Esophagus muscularis mucosa (tissue), 4 donors: ENCODE results near the gene GTF3C5.

Experiments
- CTCF ChIP-seq, 3 experiments: fragments of 200-600 bp in 2 of 3; fragments of 450-650 bp in 1 of 3; sonication (generic) in 2 of 3; IDR thresholded peaks; one replicate each; pipeline ENCODE4 v1.5.1; 2017 to 2019; ENCODE audit warnings: antibody characterized with exemption in 3 of 3, mild to moderate bottlenecking in 2 of 3, moderate library complexity in 1 of 3
- EP300 ChIP-seq: sonication (generic); formaldehyde crosslinking; IDR thresholded peaks from one replicate; pipeline ENCODE4 v1.6.1; 2017; ENCODE audit warnings: antibody characterized with exemption
- POLR2A ChIP-seq: fragments of 450-650 bp; IDR thresholded peaks from one replicate; pipeline ENCODE4 v1.6.1; 2017; ENCODE audit warnings: antibody characterized with exemption, moderate library complexity, mild to moderate bottlenecking, low read depth

GRCh38 chr9:133026426-133026825, 4.4 kb upstream of the GTF3C5 start:
- no peak for TF ChIP-seq POLR2A
- no peak for TF ChIP-seq CTCF (IDR thresholded peaks at IDR 0.05)
- no peak for TF ChIP-seq EP300
